H1 (cell line): ENCODE results near the gene RNF39. TPM values are rescaled to one million over a fixed set of nuclear protein-coding genes. Genes with fewer than 3 reads are reported as not detected.

ENCODE experiments used
- CTCF ChIA-PET: fragments of 300-600 bp; sonication (Branson Sonifier 250); formaldehyde crosslinking; loops from one replicate; lab custom pipeline; 2021; ENCODE audit not compliant: partially characterized antibody; lab: Charles Lee
- POLR2A ChIA-PET: fragments of 300-600 bp; sonication (Branson Sonifier 250); formaldehyde crosslinking; loops from one replicate; lab custom pipeline; 2021; ENCODE audit warnings: inconsistent platforms; ENCODE audit not compliant: partially characterized antibody; lab: Charles Lee
- DNase-seq, 2 experiments: peaks; one replicate each; pipeline versions ENCODE4 v3.0.0 to v3.0.0-alpha.2; 2010 to 2022; ENCODE audit warnings: low spot score in 2 of 2, low read depth in 1 of 2, mixed read lengths in 1 of 2
- FAIRE-seq: peaks from 2 replicates; lab custom pipeline; 2011; peaks lifted over from hg19 to GRCh38; lab: Jason Lieb, UNC
- H2AFZ ChIP-seq: 2 replicates; pipeline ENCODE4 v1.8.1; 2012; ENCODE audit warnings: low read length, inconsistent platforms
- H2AK5ac ChIP-seq: 2 replicates; pipeline ENCODE4 v1.6.1; 2013; ENCODE audit warnings: low read depth, low read length
- H2BK120ac ChIP-seq: replicated peaks from 2 replicates; pipeline ENCODE3; 2013; ENCODE audit warnings: low read depth, low read length, inconsistent platforms
- H2BK12ac ChIP-seq: 2 replicates; pipeline ENCODE4 v1.6.1; 2013; ENCODE audit warnings: low read depth, low read length
- H2BK15ac ChIP-seq: 2 replicates; pipeline ENCODE4 v1.6.1; 2013; ENCODE audit warnings: low read length
- H2BK20ac ChIP-seq: 2 replicates; pipeline ENCODE4 v1.6.1; 2013; ENCODE audit warnings: low read length
- H2BK5ac ChIP-seq: 2 replicates; pipeline ENCODE4 v1.6.1; 2013; ENCODE audit warnings: low read depth, low read length
- H3K14ac ChIP-seq: 2 replicates; pipeline ENCODE4 v1.6.1; 2013; ENCODE audit warnings: inconsistent platforms; ENCODE audit not compliant: insufficient read length
- H3K18ac ChIP-seq: 2 replicates; pipeline ENCODE4 v1.6.1; 2013; ENCODE audit warnings: low read length; ENCODE audit errors: extremely low read depth
- H3K23ac ChIP-seq: 2 replicates; pipeline ENCODE4 v1.6.1; 2013; ENCODE audit warnings: inconsistent platforms; ENCODE audit not compliant: insufficient read length
- H3K23me2 ChIP-seq: 2 replicates; pipeline ENCODE4 v1.6.1; 2013; ENCODE audit warnings: low read depth, low read length
- H3K27ac ChIP-seq: 2 replicates; pipeline ENCODE4 v1.6.1; 2011; ENCODE audit warnings: low read depth, low read length, inconsistent platforms
- H3K27me3 ChIP-seq, 4 experiments: replicated peaks in 1 of 4; 1 replicate in 1 of 4; 2 replicates in 3 of 4; pipeline versions ENCODE4 v1.6.1 to v1.8.1; 2011 to 2013; ENCODE audit warnings: low read length in 3 of 4, mild to moderate bottlenecking in 3 of 4, inconsistent platforms in 2 of 4, mixed read lengths in 2 of 4, moderate library complexity in 1 of 4; ENCODE audit not compliant: control insufficient read depth in 3 of 4, insufficient read depth in 3 of 4; ENCODE audit errors: extremely low read depth in 1 of 4
- H3K36me3 ChIP-seq, 4 experiments: 2 replicates each; pipeline versions ENCODE4 v1.6.1 to v1.8.1; 2011 to 2013; ENCODE audit warnings: mild to moderate bottlenecking in 4 of 4, low read length in 3 of 4, moderate library complexity in 2 of 4, control low read depth in 1 of 4, inconsistent platforms in 1 of 4; ENCODE audit not compliant: insufficient read depth in 4 of 4, control insufficient read depth in 2 of 4
- H3K4ac ChIP-seq: replicated peaks from 2 replicates; pipeline ENCODE3; 2013; ENCODE audit warnings: low read length, low read depth, mixed read lengths, inconsistent platforms; ENCODE audit not compliant: insufficient read length
- H3K4me1 ChIP-seq, 4 experiments: replicated peaks in 1 of 4; 1 replicate in 1 of 4; 2 replicates in 3 of 4; pipeline versions ENCODE4 v1.6.1 to v1.8.1; 2011 to 2013; ENCODE audit warnings: low read length in 3 of 4, inconsistent platforms in 2 of 4, mixed read lengths in 1 of 4; ENCODE audit not compliant: insufficient read depth in 4 of 4, control insufficient read depth in 3 of 4
- H3K4me2 ChIP-seq, 2 experiments: 2 replicates each; pipeline versions ENCODE4 v1.6.1 to v1.8.1; 2011 to 2013; ENCODE audit warnings: low read depth in 2 of 2, low read length in 2 of 2, control low read depth in 1 of 2, inconsistent platforms in 1 of 2, mild to moderate bottlenecking in 1 of 2; ENCODE audit not compliant: insufficient read depth in 1 of 2
- H3K4me3 ChIP-seq, 4 experiments: fragments of 200-600, 300-600 bp in 1 of 4; sonication (generic), shearing (Covaris generic), sonication (Bioruptor Twin) in 1 of 4; 2 replicates each; pipeline versions ENCODE4 v1.5.1 to v1.8.1; 2011 to 2016; ENCODE audit warnings: low read length in 4 of 4, low read depth in 3 of 4, control low read depth in 2 of 4, inconsistent platforms in 2 of 4, mild to moderate bottlenecking in 2 of 4, mixed read lengths in 1 of 4, moderate library complexity in 1 of 4; ENCODE audit not compliant: insufficient read depth in 2 of 4; ENCODE audit errors: extremely low read depth in 1 of 4
- H3K56ac ChIP-seq: replicated peaks from 2 replicates; pipeline ENCODE3; 2013; ENCODE audit warnings: low read depth, mild to moderate bottlenecking, mixed read lengths, low read length, inconsistent platforms; ENCODE audit not compliant: insufficient read length
- H3K79me1 ChIP-seq: 2 replicates; pipeline ENCODE4 v1.6.1; 2013; ENCODE audit warnings: low read depth, low read length, control low read depth
- H3K79me2 ChIP-seq, 2 experiments: 2 replicates each; pipeline versions ENCODE4 v1.6.1 to v1.8.1; 2012 to 2013; ENCODE audit warnings: low read length in 2 of 2, mild to moderate bottlenecking in 2 of 2, inconsistent platforms in 1 of 2; ENCODE audit not compliant: insufficient read depth in 2 of 2, control insufficient read depth in 1 of 2
- H3K9ac ChIP-seq, 4 experiments: replicated peaks in 1 of 4; 1 replicate in 1 of 4; 2 replicates in 3 of 4; pipeline versions ENCODE4 v1.6.1 to v1.8.1; 2011 to 2013; ENCODE audit warnings: low read depth in 3 of 4, low read length in 3 of 4, control low read depth in 2 of 4, mild to moderate bottlenecking in 2 of 4, moderate library complexity in 2 of 4, inconsistent platforms in 1 of 4; ENCODE audit errors: extremely low read depth in 1 of 4
- H3K9me3 ChIP-seq, 2 experiments: 2 replicates each; pipeline versions ENCODE4 v1.6.1 to v1.8.1; 2012 to 2013; ENCODE audit warnings: mild to moderate bottlenecking in 2 of 2, moderate library complexity in 2 of 2, control low read depth in 1 of 2, inconsistent platforms in 1 of 2, low read depth in 1 of 2, low read length in 1 of 2, mixed read lengths in 1 of 2; ENCODE audit not compliant: insufficient read depth in 2 of 2
- H4K20me1 ChIP-seq, 2 experiments: replicated peaks in 1 of 2; 2 replicates each; pipeline versions ENCODE3 to v1.8.1; 2011 to 2013; ENCODE audit warnings: inconsistent platforms in 2 of 2, low read length in 2 of 2, mild to moderate bottlenecking in 1 of 2; ENCODE audit not compliant: insufficient read depth in 2 of 2, control insufficient read depth in 1 of 2
- H4K5ac ChIP-seq: 2 replicates; pipeline ENCODE4 v1.6.1; 2013; ENCODE audit warnings: low read length, low read depth, mixed read lengths, inconsistent platforms; ENCODE audit not compliant: insufficient read length
- H4K8ac ChIP-seq: 2 replicates; pipeline ENCODE4 v1.8.0; 2013; ENCODE audit warnings: mild to moderate bottlenecking, moderate library complexity, low read length, inconsistent platforms; ENCODE audit not compliant: insufficient read depth; ENCODE audit errors: extremely low read depth
- H4K91ac ChIP-seq: replicated peaks from 2 replicates; pipeline ENCODE3; 2013; ENCODE audit warnings: low read length, mixed read lengths, inconsistent platforms; ENCODE audit not compliant: insufficient read length
- BCL11A ChIP-seq, 2 experiments: IDR thresholded peaks; one replicate each; pipeline ENCODE4 v1.6.1; 2011; ENCODE audit warnings: low read depth in 2 of 2, low read length in 2 of 2, mild to moderate bottlenecking in 2 of 2
- CBX5 ChIP-seq: fragments of 300-800, 300-1000 bp; sonication (generic); IDR thresholded peaks from 2 replicates; pipeline ENCODE4 v1.7.1; 2016; ENCODE audit warnings: antibody characterized with exemption, low read length, low read depth
- CBX8 ChIP-seq: fragments of 300-800, 300-1000 bp; sonication (generic); IDR thresholded peaks from 2 replicates; pipeline ENCODE4 v1.7.1; 2016; ENCODE audit warnings: low read depth, low read length, borderline replicate concordance
- CTBP2 ChIP-seq: IDR thresholded peaks from 2 replicates; pipeline ENCODE4 v1.7.0; 2011; ENCODE audit warnings: borderline replicate concordance, mild to moderate bottlenecking, moderate library complexity, mixed read lengths, low read length; ENCODE audit not compliant: insufficient read depth, insufficient read length
- EZH2 ChIP-seq: fragments of 200-600 bp; sonication (generic); IDR thresholded peaks from 2 replicates; pipeline ENCODE4 v1.7.1; 2012; ENCODE audit warnings: low read depth, mild to moderate bottlenecking, moderate library complexity, low read length, inconsistent platforms; ENCODE audit not compliant: severe bottlenecking
- KDM5A ChIP-seq: fragments of 200-600 bp; IDR thresholded peaks from 2 replicates; pipeline ENCODE4 v1.7.1; 2012; ENCODE audit warnings: mild to moderate bottlenecking, low read length, inconsistent platforms, mixed read lengths
- SIN3A ChIP-seq, 2 experiments: IDR thresholded peaks in 1 of 2; conservative IDR thresholded peaks in 1 of 2; 2 replicates each; pipeline ENCODE4 v1.6.1; 2011 to 2012; ENCODE audit warnings: low read length in 2 of 2, improper control_type of control experiment in 1 of 2, low read depth in 1 of 2, mild to moderate bottlenecking in 1 of 2
- WGBS, 2 experiments: shearing (Covaris generic) in 1 of 2; methylation state at CpG; one replicate each; pipeline versions ENCODE4 v1.1.6 to v1.1.7; 2013 to 2015; ENCODE audit warnings: low lambda C conversion rate in 2 of 2, mixed read lengths in 2 of 2, inconsistent platforms in 1 of 2, low coverage in 1 of 2, missing lambda C conversion rate in 1 of 2; ENCODE audit not compliant: insufficient replicate concordance in 2 of 2, insufficient coverage in 1 of 2, insufficient read length in 1 of 2; ENCODE audit errors: extremely low coverage in 1 of 2, missing lambda C conversion rate in 1 of 2; 5-methylcytosine and 5-hydroxymethylcytosine counted together
- polyA plus RNA-seq, 7 experiments: library from polyadenylated mRNA; depleted of rRNA in 3 of 7; stranded (reverse) in 5 of 7; unstranded in 2 of 7; fragments of >200 nt in 5 of 7; fragments of 200-250 nt in 2 of 7; gene quantifications; 1 replicate in 5 of 7; 2 replicates in 1 of 7; 4 replicates in 1 of 7; pipeline versions ENCODE4 v1.2.1 to v1.2.3, GENCODE V29; 2011 to 2013; ENCODE audit warnings: missing spikeins in 2 of 7, mixed read lengths in 2 of 7
- total RNA-seq: library from RNA; stranded (reverse); fragmentation: NEBNext Ultra II Directional; extraction: Animal tissue kit (Norgen Biotek cat#: 25700); gene quantifications from 2 replicates; pipeline ENCODE4 v1.2.1, GENCODE V29; 2021

RNF39 gene
- total and polyA plus RNA-seq, 2 of the 8 experiments (the other 6 are each of a cell fraction or from before 2014, with no cell fraction given) = 1.4 to 2.3 TPM

DNA sequence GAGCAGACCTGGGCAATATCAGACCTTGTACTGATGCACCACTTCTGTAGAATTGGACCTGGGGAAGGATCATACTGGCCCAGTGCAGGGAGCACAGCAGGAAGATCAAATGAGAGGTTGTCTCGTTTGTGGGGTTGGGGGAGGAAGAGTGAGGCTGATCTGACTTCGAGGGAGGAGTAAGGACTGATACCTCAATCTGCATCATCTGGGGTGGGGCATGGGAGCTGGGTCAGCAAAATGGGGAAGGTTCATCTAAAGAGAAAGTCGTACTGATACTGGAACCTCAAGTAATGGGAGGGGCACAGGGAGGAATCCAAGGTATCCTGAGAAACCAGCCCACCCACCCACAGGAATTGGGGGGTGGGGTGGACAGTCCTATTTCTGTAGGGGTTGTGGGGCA is 3.7 kb downstream of the RNF39 start:
- 71% methylated on average over 3 of the region's 3 CpGs; no CpG with 5 or more reads in 1 of the 2 experiments for WGBS, 2 experiments
- peaks cover 26% of the 10 kb centered on the region for H3K23me2 ChIP-seq

More for the DNA sequence above, 3.7 kb downstream of the RNF39 start:
- Histone ChIP-seq H3K4me2 (peak overlapping the region; percentile 76 to 81), H2AK5ac (0 out of 2 replicates have a peak overlapping the region, but pooled peaks have one; percentile 65), H2BK120ac (no peak overlapping the region), H4K8ac (no peak overlapping the region), H2BK15ac (no peak overlapping the region; the same call in 1 of the 2 replicates), H4K91ac (no peak overlapping the region), H2BK5ac (no peak overlapping the region), H3K9ac (peak overlapping the region in 1 of 4 experiments; percentile 33; a peak in 1 of 7 replicates), H3K9me3 (no peaks in the 10 kb centered on the region), H3K4me1 (peaks cover 10 to 30% (median 14%) of the 10 kb centered on the region in 4 experiments; a peak in 6 of 7 replicates), H3K14ac (no peak overlapping the region), H4K5ac (no peak overlapping the region), H3K36me3 (no peaks in the 10 kb centered on the region), H3K79me1 (no peaks in the 10 kb centered on the region), H3K23ac (no peak overlapping the region), H2BK20ac (no peak overlapping the region), H3K27me3 (peaks cover 39 to 61% (median 57%) of the 10 kb centered on the region in 4 experiments), H2BK12ac (peak overlapping the region; percentile 75; the same call in 1 of the 2 replicates), H3K56ac (no peak overlapping the region), H3K79me2 (no peaks in the 10 kb centered on the region), H3K27ac (no peak overlapping the region), H3K4ac (no peak overlapping the region), H4K20me1 (no peaks in the 10 kb centered on the region), H3K18ac (no peak overlapping the region), H3K4me3 (peak overlapping the region; percentile 12 to 58 (median 18); a peak in 5 of 8 replicates), H2AFZ (no peak overlapping the region)
- TF ChIP-seq BCL11A (IDR thresholded peaks at IDR 0.05; ENCODE audit: low read depth in 2 of 2, low read length in 2 of 2) = no peak
- no peak for TF ChIP-seq CBX5
- TF ChIP-seq CBX8 = no peak
- TF ChIP-seq EZH2 = peak; percentile 37
- TF ChIP-seq CTBP2 = no peak
- TF ChIP-seq SIN3A (conservative IDR thresholded peaks at IDR 0.05 in 1 of 2, IDR thresholded peaks at IDR 0.05 in 1 of 2; ENCODE audit: low read depth in 1 of 2, low read length in 2 of 2) = no peak
- TF ChIP-seq KDM5A = no peak
- DNase-seq (no peak), FAIRE-seq (no peak)
- ChIA-PET CTCF (interaction anchor here (1.2 to 1.8 kb wide), 3 partner anchors 32 to 279 kb away, joined by 3 to 7 read pairs (median 5); no protein-coding TSS in a partner anchor), POLR2A (interaction anchor here (3.2 kb wide), 1 partner anchor 11 kb away, joined by 21 read pairs; the partner anchor contains the start of gene POLR1H)
